OCI-LY7 (cell line): ENCODE data around the gene KLHDC9. TPM values are rescaled to one million over a fixed set of nuclear protein-coding genes. Genes with fewer than 3 reads are reported as not detected.
A peak's percentile ranks its signal among the peaks of the same experiment; 100 is the strongest.

Experiments used
- BruUV-seq: library from RNA; stranded (reverse); fragments of 400-500 nt; replicated peaks from 2 replicates; lab custom pipeline; 2021; lab: Mats Ljungman, UMichigan
- CTCF ChIA-PET: fragments of 300-600 bp; sonication (Branson Sonifier 250); formaldehyde crosslinking; loops from one replicate; lab custom pipeline; 2022; ENCODE audit warnings: antibody characterized with exemption; ENCODE audit not compliant: unreplicated experiment; lab: Charles Lee
- POLR2A ChIA-PET: fragments of 300-600 bp; sonication (Branson Sonifier 250); formaldehyde crosslinking; loops from one replicate; lab custom pipeline; 2022; ENCODE audit warnings: antibody characterized with exemption; lab: Charles Lee
- DNase-seq: peaks from one replicate; pipeline ENCODE4 v3.0.0-alpha.2; 2015; ENCODE audit warnings: low spot score
- H2AFZ ChIP-seq: fragments of 200-600 bp; sonication (generic), shearing (Covaris generic); 2 replicates; pipeline ENCODE4 v1.6.1; 2014; ENCODE audit warnings: mild to moderate bottlenecking, antibody characterized with exemption, low read length, moderate library complexity
- H3K27ac ChIP-seq: fragments of 200-600 bp; sonication (generic); 2 replicates; pipeline ENCODE4 v1.5.1; 2014; ENCODE audit warnings: mixed run types, low read depth, mild to moderate bottlenecking, moderate library complexity, low read length, inconsistent platforms; ENCODE audit not compliant: poor library complexity, severe bottlenecking
- H3K36me3 ChIP-seq: fragments of 200-600 bp; sonication (generic); 2 replicates; pipeline ENCODE4 v1.6.1; 2014; ENCODE audit warnings: mild to moderate bottlenecking, antibody characterized with exemption, low read length, moderate library complexity, mixed read lengths; ENCODE audit not compliant: insufficient read depth
- H3K4me1 ChIP-seq: fragments of 200-600 bp; sonication (generic); 2 replicates; pipeline ENCODE4 v1.5.1; 2014; ENCODE audit warnings: mild to moderate bottlenecking, low read length; ENCODE audit not compliant: insufficient read depth, poor library complexity, severe bottlenecking
- H3K4me2 ChIP-seq: fragments of 200-600 bp; sonication (generic); 2 replicates; pipeline ENCODE4 v1.6.1; 2014; ENCODE audit warnings: mild to moderate bottlenecking, low read length
- H3K4me3 ChIP-seq: fragments of 200-600 bp; sonication (generic); 2 replicates; pipeline ENCODE4 v1.5.1; 2014; ENCODE audit warnings: mild to moderate bottlenecking, low read depth, low read length; ENCODE audit not compliant: poor library complexity, severe bottlenecking
- H3K79me2 ChIP-seq: fragments of 200-600 bp; sonication (generic); 2 replicates; pipeline ENCODE4 v1.6.1; 2016; ENCODE audit warnings: low read depth, mild to moderate bottlenecking, low read length, moderate library complexity, mixed read lengths; ENCODE audit not compliant: insufficient read depth
- H3K9me2 ChIP-seq: fragments of 200-600 bp; sonication (generic); 2 replicates; pipeline ENCODE4 v1.6.1; 2016; ENCODE audit warnings: mild to moderate bottlenecking, low read length, mixed read lengths; ENCODE audit not compliant: insufficient read depth
- H3K9me3 ChIP-seq: fragments of 200-600 bp; sonication (generic); 2 replicates; pipeline ENCODE4 v1.6.1; 2014; ENCODE audit warnings: mild to moderate bottlenecking, mixed run types, low read length, mixed read lengths
- H4K20me1 ChIP-seq: fragments of 200-600 bp; sonication (generic); 2 replicates; pipeline ENCODE4 v1.6.1; 2014; ENCODE audit warnings: mild to moderate bottlenecking, antibody characterized with exemption, low read length, moderate library complexity, mixed read lengths; ENCODE audit not compliant: insufficient read depth
- CTCF ChIP-seq: fragments of 200-600 bp; sonication (generic); conservative IDR thresholded peaks from 2 replicates; pipeline ENCODE4 v1.5.1; 2014; ENCODE audit warnings: mild to moderate bottlenecking, antibody characterized with exemption, low read length, moderate library complexity, mixed read lengths
- EZH2phosphoT487 ChIP-seq: fragments of 200-600 bp; sonication (generic); IDR thresholded peaks from 2 replicates; pipeline ENCODE4 v1.6.1; 2018; ENCODE audit warnings: low read depth, borderline replicate concordance, mild to moderate bottlenecking, mixed run types, antibody characterized with exemption, low read length, moderate library complexity, mixed read lengths
- intact Hi-C: fragments of 100-400 bp; cut with micrococcal nuclease; formaldehyde crosslinking; loops from one replicate; pipeline ENCODE4 v1.10.0; 2022; ENCODE audit not compliant: unreplicated experiment
- total RNA-seq, 2 experiments: library from RNA; depleted of rRNA in 1 of 2; stranded (reverse); fragments of >200 nt in 1 of 2; shearing (Covaris generic) in 1 of 2; gene quantifications; 2 replicates each; pipeline ENCODE4 v1.2.3, GENCODE V29; 2014 to 2022

The KLHDC9 gene
- total RNA-seq, 2 experiments from 2014 or later, result 0.95 to 1.3 TPM

- Histone ChIP-seq H3K9me3 (no peaks in the 10 kb centered on the region), H3K9me2 (no peaks in the 10 kb centered on the region), H3K4me3 (peak within 1 kb of the TSS; percentile 96), H2AFZ (peak within 1 kb of the TSS; percentile 80; the same call in 1 of the 2 replicates), H4K20me1 (peaks cover 6% of the 10 kb centered on the region; the same call in 1 of the 2 replicates), H3K4me1 (peaks cover 30% of the 10 kb centered on the region), H3K4me2 (peak within 1 kb of the TSS; percentile 99), H3K27ac (peak within 1 kb of the TSS; percentile 86), H3K36me3 (peaks cover 24% of the 10 kb centered on the region), H3K79me2 (peaks cover 45% of the 10 kb centered on the region)
- POLR2A ChIA-PET, result interaction anchor here (0.5 to 3.9 kb wide), 14 partner anchors 12 to 133 kb away, joined by 3 to 42 read pairs (median 5); partner anchors contain the start of genes NDUFS2, NIT1, PFDN2 and TSTD1
- CTCF ChIA-PET, result interaction anchor here (0.6 to 1.1 kb wide), 3 partner anchors 15 to 37 kb away, joined by 3 to 4 read pairs (median 3); no protein-coding TSS in a partner anchor
- BruUV-seq, result no TSS peak
- TF ChIP-seq EZH2phosphoT487, result no peak
- no peak for TF ChIP-seq CTCF
- DNase-seq, result peak; percentile 97
- intact Hi-C loops, result loop anchor here (2.0 kb wide), 2 partner anchors 49 to 85 kb away; partner anchors contain the start of genes NIT1 and PFDN2
These were observed 28.4 kb upstream of the KLHDC9 start, which contains the start of gene ARHGAP30 for GRCh38 chr1:161069731-161070270. Gene ARHGAP30 (minus strand): TSS chr1:161069891. CDS start chr1:161069624, 267 bp downstream.

- DNase-seq, result no peak
- H3K4me1 ChIP-seq, result peaks cover 30% of the 10 kb centered on the region
- H3K9me2 ChIP-seq, result no peaks in the 10 kb centered on the region
- H3K27ac ChIP-seq, result no peak overlapping the region
- POLR2A ChIA-PET, result interaction anchor here (0.5 to 3.9 kb wide), 9 partner anchors 14 to 119 kb away, joined by 3 to 42 read pairs (median 6); partner anchors contain the start of genes TSTD1 and USF1
- H3K4me2 ChIP-seq, result peak overlapping the region; percentile 99; the same call in 1 of the 2 replicates
- intact Hi-C loops, result no loop called here
- H3K4me3 ChIP-seq, result no peak overlapping the region
- H2AFZ ChIP-seq, result no peak overlapping the region
- H3K36me3 ChIP-seq, result peaks cover 19% of the 10 kb centered on the region
- H3K9me3 ChIP-seq, result no peaks in the 10 kb centered on the region
- BruUV-seq, result no TSS peak
- CTCF ChIA-PET, result interaction anchor here (0.5 to 1.1 kb wide), 2 partner anchors 27 to 73 kb away, joined by 3 read pairs; no protein-coding TSS in a partner anchor
- H3K79me2 ChIP-seq, result peaks cover 39% of the 10 kb centered on the region
- no peak for TF ChIP-seq CTCF
- TF ChIP-seq EZH2phosphoT487, result no peak
- peaks cover 6% of the 10 kb centered on the region; the same call in 1 of the 2 replicates for H4K20me1 ChIP-seq
These were observed 27.4 kb upstream of the KLHDC9 start for GRCh38 chr1:161070761-161071160.
